ENCODE results near the gene LYRM4. TPM values are rescaled to one million over a fixed set of nuclear protein-coding genes. Genes with fewer than 3 reads are reported as not detected.

Gene LYRM4
- total RNA-seq, 1 donor from 2014 or later: 22.4 TPM

GRCh38 chr6:5287205-5287965 is 26.6 kb upstream of the LYRM4 start:
- Histone ChIP-seq H3K27ac (peak overlapping the region; percentile 6), H3K36me3 (no peaks in the 10 kb centered on the region), H3K4me1 (peaks cover 18% of the 10 kb centered on the region), H3K4me3 (no peak overlapping the region), H3K27me3 (ENCODE audit: low read depth) (no peaks in the 10 kb centered on the region), H3K9me3 (no peaks in the 10 kb centered on the region)
- intact Hi-C loops (cut with DNase I): no loop called here
- peak in 1 of 2 donors; percentile 54 for ATAC-seq
- no peak for DNase-seq
- no peak for TF ChIP-seq CTCF (IDR thresholded peaks at IDR 0.05)

DNA sequence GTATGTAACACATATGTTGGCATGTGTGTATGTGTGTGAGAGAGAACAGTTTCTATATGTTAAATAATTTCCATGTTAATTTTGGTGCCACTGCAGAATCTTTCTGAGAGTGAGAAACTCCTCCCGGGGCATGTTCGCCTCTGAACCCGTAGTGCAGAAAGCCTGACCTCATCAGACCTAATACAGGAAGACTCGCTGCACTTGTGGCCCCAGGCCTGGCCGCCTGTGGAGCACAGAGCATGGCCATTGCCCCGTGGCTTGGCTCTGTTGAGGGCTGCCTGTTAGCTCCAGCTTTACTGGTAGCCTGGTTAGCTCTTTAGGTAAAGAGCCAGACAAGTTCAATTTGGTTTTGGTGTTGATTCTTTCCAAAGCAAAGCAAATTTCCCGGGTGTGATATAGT is 26.0 kb upstream of the LYRM4 start:
- Histone ChIP-seq H3K4me1 (peaks cover 18% of the 10 kb centered on the region), H3K4me3 (no peak overlapping the region), H3K36me3 (no peaks in the 10 kb centered on the region), H3K27ac (no peak overlapping the region), H3K27me3 (ENCODE audit: low read depth) (no peaks in the 10 kb centered on the region), H3K9me3 (no peaks in the 10 kb centered on the region)
- TF ChIP-seq CTCF (IDR thresholded peaks at IDR 0.05): no peak
- DNase-seq: no peak
- intact Hi-C loops (cut with DNase I): no loop called here
- ATAC-seq: no peak

DNA sequence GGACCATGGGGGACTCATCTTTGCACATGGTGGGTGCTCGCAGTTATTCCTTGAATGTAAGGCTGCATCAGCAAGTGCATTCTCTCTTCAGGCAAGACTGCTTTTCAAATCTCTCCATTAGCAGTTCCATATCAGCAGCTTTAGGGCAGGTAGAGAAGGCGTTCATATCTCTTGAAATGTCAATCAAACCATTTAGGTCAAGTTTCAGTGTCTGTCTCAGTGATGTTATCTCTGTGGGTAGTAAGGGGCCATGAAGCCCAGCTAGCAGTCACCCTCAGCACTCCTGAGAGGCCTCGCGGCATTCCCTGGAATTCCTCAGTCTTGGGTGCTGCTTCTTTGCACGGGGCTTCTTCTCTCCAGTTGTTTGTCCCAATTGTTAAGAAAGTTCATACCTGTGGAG is 24.8 kb upstream of the LYRM4 start:
- DNase-seq: no peak
- H3K27me3 ChIP-seq (ENCODE audit: low read depth): no peaks in the 10 kb centered on the region
- no peak overlapping the region for H3K27ac ChIP-seq
- no peak for ATAC-seq
- intact Hi-C loops (cut with DNase I): no loop called here
- H3K4me3 ChIP-seq: no peak overlapping the region
- no peaks in the 10 kb centered on the region for H3K9me3 ChIP-seq
- peaks cover 18% of the 10 kb centered on the region for H3K4me1 ChIP-seq
- no peaks in the 10 kb centered on the region for H3K36me3 ChIP-seq
- TF ChIP-seq CTCF (IDR thresholded peaks at IDR 0.05): no peak

GRCh38 chr6:5285081-5285480 is 24.3 kb upstream of the LYRM4 start:
- Histone ChIP-seq H3K4me1 (peaks cover 18% of the 10 kb centered on the region), H3K9me3 (no peaks in the 10 kb centered on the region), H3K27me3 (ENCODE audit: low read depth) (no peaks in the 10 kb centered on the region), H3K4me3 (no peak overlapping the region), H3K27ac (no peak overlapping the region), H3K36me3 (no peaks in the 10 kb centered on the region)
- TF ChIP-seq CTCF (IDR thresholded peaks at IDR 0.05): no peak
- ATAC-seq (no peak), DNase-seq (no peak)
- intact Hi-C loops (cut with DNase I): no loop called here

DNA sequence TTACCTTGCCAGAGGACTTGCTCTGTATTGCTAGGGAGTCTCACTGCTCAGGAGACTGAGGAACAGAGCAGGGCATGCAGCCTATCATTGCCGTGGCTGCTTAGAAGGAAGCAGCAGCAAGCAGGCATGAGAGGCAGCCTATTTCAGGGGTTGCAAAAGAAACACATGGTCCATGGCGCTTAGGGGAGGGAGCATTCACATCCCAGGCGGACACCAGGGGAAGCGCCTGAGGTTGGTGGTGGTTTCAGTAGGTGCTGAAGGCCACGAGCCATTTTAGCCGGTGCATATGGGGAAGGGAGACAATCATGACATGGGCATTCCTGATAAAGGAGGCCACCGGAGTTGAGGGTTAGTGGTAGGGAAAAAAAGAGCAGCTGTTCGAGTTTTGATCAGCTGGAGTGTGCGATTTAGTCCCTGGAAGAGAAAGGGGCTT is 21.5 kb upstream of the LYRM4 start:
- H3K9me3 ChIP-seq: no peaks in the 10 kb centered on the region
- TF ChIP-seq CTCF (IDR thresholded peaks at IDR 0.05): no peak
- ATAC-seq (no peak), DNase-seq (no peak)
- H3K4me3 ChIP-seq: no peak overlapping the region
- H3K36me3 ChIP-seq: no peaks in the 10 kb centered on the region
- peaks cover 6% of the 10 kb centered on the region for H3K4me1 ChIP-seq
- H3K27me3 ChIP-seq (ENCODE audit: low read depth): no peaks in the 10 kb centered on the region
- no peak overlapping the region for H3K27ac ChIP-seq
- intact Hi-C loops (cut with DNase I): no loop called here
